Measurements from ENCODE around the gene RASSF9. TPM values are rescaled to one million over a fixed set of nuclear protein-coding genes. Genes with fewer than 3 reads are reported as not detected.

RASSF9 gene
- total and polyA plus RNA-seq, 10 of the 15 experiments (the other 5 are each of a cell fraction or from before 2014, with no cell fraction given), result under 0.01 to 0.10 TPM; not detected in 8

- TF ChIP-seq CEBPZ (IDR thresholded peaks at IDR 0.05; ENCODE audit: low read depth, low read length) (no peak), WRNIP1 (IDR thresholded peaks at IDR 0.05; ENCODE audit: borderline replicate concordance, low read depth, low read length) (no peak), IRF5 (IDR thresholded peaks at IDR 0.05; ENCODE audit: borderline replicate concordance) (no peak), YBX1 (IDR thresholded peaks at IDR 0.05) (no peak), NR2C2 (IDR thresholded peaks at IDR 0.05; ENCODE audit: borderline replicate concordance, control insufficient read depth, insufficient read length, low read depth) (no peak)
These were observed 19.1 kb upstream of the RASSF9 start (continued) for GRCh38 chr12:85855305-85855704.

GRCh38 chr12:85849344-85849743 lies 13.1 kb upstream of the RASSF9 start:
- no peak for TF ChIP-seq MEF2A (IDR thresholded peaks at IDR 0.05; ENCODE audit: insufficient read depth, low read depth, low read length)
- intact Hi-C loops (cut with micrococcal nuclease; ENCODE audit: unreplicated experiment), result no loop called here
- H3K27me3 ChIP-seq (replicated peaks in 1 of 2; ENCODE audit: control insufficient read depth in 2 of 2, insufficient read depth in 2 of 2, low read length in 1 of 2), result no peaks in the 10 kb centered on the region; a peak in 1 of 4 replicates
- ATAC-seq, result no peak
- H3K9me3 ChIP-seq (replicated peaks; ENCODE audit: control insufficient read depth, insufficient read depth, low read length), result no peaks in the 10 kb centered on the region
- ChIA-PET SMC1A (ENCODE audit: uncharacterized antibody, unreplicated experiment) (interaction anchor here (1.4 kb wide), 1 partner anchor 18 kb away, joined by 3 read pairs; no protein-coding TSS in a partner anchor), POLR2A (no interaction called here), CTCF (interaction anchor here (0.9 kb wide), 1 partner anchor 406 kb away, joined by 3 read pairs; no protein-coding TSS in a partner anchor), RAD21 (ENCODE audit: unreplicated experiment) (no interaction called here)
- FAIRE-seq, result no peak
- in situ Hi-C loops (cut with MboI), result no loop called here
- H2AFZ ChIP-seq (ENCODE audit: control insufficient read depth, low read depth, low read length), result no peak overlapping the region
- no peak overlapping the region for H3K9ac ChIP-seq (ENCODE audit: control insufficient read depth, insufficient read depth, low read length)
- H3K4me3 ChIP-seq, result no peak overlapping the region
- no peaks in the 10 kb centered on the region for H4K20me1 ChIP-seq (ENCODE audit: control insufficient read depth, insufficient read depth)
- H3K4me1 ChIP-seq (ENCODE audit: control insufficient read depth, insufficient read depth, low read length), result no peaks in the 10 kb centered on the region
- no peak for DNase-seq (ENCODE audit: low read depth, low spot score)
- H3K27ac ChIP-seq (ENCODE audit: control insufficient read depth, insufficient read depth), result no peak overlapping the region
- BruUV-seq (replicated peaks), result no TSS peak
- no peaks in the 10 kb centered on the region for H3K36me3 ChIP-seq (ENCODE audit: control insufficient read depth in 2 of 2, insufficient read depth in 2 of 2, low read length in 1 of 2)
- 42% methylated on average over 3 of the region's 3 CpGs for WGBS (ENCODE audit: insufficient coverage, insufficient replicate concordance, low lambda C conversion rate, missing lambda C conversion rate)
- H3K79me2 ChIP-seq (ENCODE audit: control insufficient read depth, insufficient read depth, low read length), result no peaks in the 10 kb centered on the region
- no peak overlapping the region for H3K4me2 ChIP-seq (ENCODE audit: control insufficient read depth, insufficient read depth)
